Measurements from ENCODE around the gene PARN. TPM values are rescaled to one million over a fixed set of nuclear protein-coding genes. Genes with fewer than 3 reads are reported as not detected.

PARN gene
- polyA plus RNA-seq, 1 experiment: 18.5 TPM

DNA sequence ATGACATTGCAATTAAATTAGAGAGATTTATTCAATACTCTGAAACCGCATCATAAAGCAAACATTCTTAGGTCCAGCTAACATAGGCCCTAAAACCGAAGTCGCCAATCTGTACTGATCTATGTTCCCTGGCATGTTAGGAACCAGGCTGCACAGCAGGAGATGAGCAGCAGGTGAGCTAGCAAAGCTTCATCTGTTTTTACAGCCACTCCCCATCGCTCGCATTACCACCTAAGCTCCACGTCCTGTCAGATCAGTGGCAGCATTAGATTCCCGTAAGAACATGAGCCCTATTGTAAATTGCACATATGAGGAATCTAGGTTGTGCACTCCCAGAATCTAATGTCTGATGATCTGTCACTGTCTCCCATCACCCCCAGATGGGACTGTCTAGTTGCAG is 91.5 kb downstream of the PARN start:
- H3K27me3 ChIP-seq (ENCODE audit: control insufficient read depth, insufficient read depth, low read length): no peaks in the 10 kb centered on the region
- no peak for DNase-seq (ENCODE audit: low read depth)
- H3K36me3 ChIP-seq (ENCODE audit: control insufficient read depth, insufficient read depth, low read length): no peaks in the 10 kb centered on the region; the same call in 1 of the 2 replicates
- TF ChIP-seq, protein P1, sequence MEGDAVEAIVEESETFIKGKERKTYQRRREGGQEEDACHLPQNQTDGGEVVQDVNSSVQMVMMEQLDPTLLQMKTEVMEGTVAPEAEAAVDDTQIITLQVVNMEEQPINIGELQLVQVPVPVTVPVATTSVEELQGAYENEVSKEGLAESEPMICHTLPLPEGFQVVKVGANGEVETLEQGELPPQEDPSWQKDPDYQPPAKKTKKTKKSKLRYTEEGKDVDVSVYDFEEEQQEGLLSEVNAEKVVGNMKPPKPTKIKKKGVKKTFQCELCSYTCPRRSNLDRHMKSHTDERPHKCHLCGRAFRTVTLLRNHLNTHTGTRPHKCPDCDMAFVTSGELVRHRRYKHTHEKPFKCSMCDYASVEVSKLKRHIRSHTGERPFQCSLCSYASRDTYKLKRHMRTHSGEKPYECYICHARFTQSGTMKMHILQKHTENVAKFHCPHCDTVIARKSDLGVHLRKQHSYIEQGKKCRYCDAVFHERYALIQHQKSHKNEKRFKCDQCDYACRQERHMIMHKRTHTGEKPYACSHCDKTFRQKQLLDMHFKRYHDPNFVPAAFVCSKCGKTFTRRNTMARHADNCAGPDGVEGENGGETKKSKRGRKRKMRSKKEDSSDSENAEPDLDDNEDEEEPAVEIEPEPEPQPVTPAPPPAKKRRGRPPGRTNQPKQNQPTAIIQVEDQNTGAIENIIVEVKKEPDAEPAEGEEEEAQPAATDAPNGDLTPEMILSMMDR (IDR thresholded peaks at IDR 0.05; ENCODE audit: insufficient read depth, low read depth, low read length): no peak
- POLR2A ChIA-PET: interaction anchor here (0.7 kb wide), 1 partner anchor 536 kb away, joined by 3 read pairs; no protein-coding TSS in a partner anchor
- CTCF ChIA-PET: interaction anchor here (0.9 kb wide), 1 partner anchor 9 kb away, joined by 3 read pairs; no protein-coding TSS in a partner anchor
- H3K4me3 ChIP-seq (ENCODE audit: low read depth, low read length): no peak overlapping the region

DNA sequence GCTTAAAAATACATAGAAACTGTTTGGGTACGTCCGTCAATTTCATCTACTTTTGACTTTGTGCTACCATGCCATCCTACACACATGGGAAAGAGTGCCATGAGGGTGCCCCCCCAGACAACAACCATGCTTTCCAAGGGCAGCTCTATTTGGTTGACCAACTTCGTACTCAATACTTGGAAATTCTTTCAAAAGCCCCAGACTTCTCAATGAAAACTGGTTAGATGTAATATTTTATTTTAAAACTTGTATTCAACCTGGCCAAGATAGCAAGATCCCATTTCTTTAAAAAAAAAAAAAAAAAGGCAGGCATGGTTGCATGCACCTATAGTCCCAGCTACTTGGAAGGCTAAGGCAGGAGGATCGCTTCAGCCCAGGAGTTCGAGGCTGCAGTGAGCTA is 98.4 kb downstream of the PARN start:
- DNase-seq (ENCODE audit: low read depth): no peak
- H3K27me3 ChIP-seq (ENCODE audit: control insufficient read depth, insufficient read depth, low read length): no peaks in the 10 kb centered on the region
- H3K4me3 ChIP-seq (ENCODE audit: low read depth, low read length): no peak overlapping the region
- CTCF ChIA-PET: no interaction called here
- H3K36me3 ChIP-seq (ENCODE audit: control insufficient read depth, insufficient read depth, low read length): no peaks in the 10 kb centered on the region; the same call in 1 of the 2 replicates
- TF ChIP-seq, protein P1 (IDR thresholded peaks at IDR 0.05; ENCODE audit: insufficient read depth, low read depth, low read length): no peak
- POLR2A ChIA-PET: no interaction called here

DNA sequence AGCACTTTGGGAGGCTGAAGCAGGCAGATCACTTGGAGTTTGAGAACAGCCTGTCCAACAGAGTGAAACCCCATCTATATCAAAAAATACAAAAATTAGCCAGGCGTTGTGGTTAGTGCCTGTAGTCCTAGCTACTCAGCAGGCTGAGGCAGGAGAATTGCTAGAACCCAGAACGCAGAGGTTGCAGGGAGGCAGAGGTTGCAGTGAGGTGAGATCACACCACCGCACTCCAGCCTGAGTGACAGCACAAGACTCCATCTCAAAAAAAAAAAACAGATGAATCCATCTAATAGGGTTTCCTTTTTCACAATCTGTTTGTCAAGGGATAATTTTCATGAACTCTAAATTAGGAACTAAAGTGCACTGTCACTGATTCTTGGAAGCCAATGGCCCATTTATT is 99.0 kb downstream of the PARN start:
- H3K36me3 ChIP-seq (ENCODE audit: control insufficient read depth, insufficient read depth, low read length): no peaks in the 10 kb centered on the region; the same call in 1 of the 2 replicates
- ChIA-PET POLR2A (no interaction called here), CTCF (interaction anchor here (1.3 kb wide), 1 partner anchor 222 kb away, joined by 3 read pairs; no protein-coding TSS in a partner anchor)
- no peaks in the 10 kb centered on the region for H3K27me3 ChIP-seq (ENCODE audit: control insufficient read depth, insufficient read depth, low read length)
- TF ChIP-seq, protein P1 (IDR thresholded peaks at IDR 0.05; ENCODE audit: insufficient read depth, low read depth, low read length): no peak
- no peak for DNase-seq (ENCODE audit: low read depth)
- H3K4me3 ChIP-seq (ENCODE audit: low read depth, low read length): no peak overlapping the region

DNA sequence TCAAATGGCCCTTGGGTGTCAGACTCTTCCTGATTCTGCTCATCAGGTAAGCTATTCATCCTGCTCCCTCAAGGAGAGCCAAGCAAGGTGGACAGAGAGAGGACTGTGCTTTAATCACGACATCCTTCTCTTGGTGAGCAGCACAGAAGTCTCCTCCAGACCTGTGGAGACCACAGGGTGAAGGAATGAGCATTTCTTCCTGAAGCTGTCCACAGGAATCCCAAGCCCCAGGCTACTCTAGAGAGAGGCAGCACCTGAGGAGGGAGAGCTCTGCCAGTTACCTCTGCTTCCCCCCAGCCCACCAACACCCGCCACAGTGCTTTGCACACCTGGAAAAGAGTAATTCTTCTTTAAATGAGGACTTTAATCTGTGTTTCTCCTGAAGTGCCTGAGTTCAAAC is 100.0 kb downstream of the PARN start:
- DNase-seq (ENCODE audit: low read depth): no peak
- ChIA-PET POLR2A (no interaction called here), CTCF (interaction anchor here (0.7 to 4.3 kb wide), 4 partner anchors 8 to 281 kb away, joined by 3 to 24 read pairs (median 3); no protein-coding TSS in a partner anchor)
- no peak overlapping the region for H3K4me3 ChIP-seq (ENCODE audit: low read depth, low read length)
- H3K27me3 ChIP-seq (ENCODE audit: control insufficient read depth, insufficient read depth, low read length): no peaks in the 10 kb centered on the region
- TF ChIP-seq, protein P1 (IDR thresholded peaks at IDR 0.05; ENCODE audit: insufficient read depth, low read depth, low read length): no peak
- no peaks in the 10 kb centered on the region; the same call in 1 of the 2 replicates for H3K36me3 ChIP-seq (ENCODE audit: control insufficient read depth, insufficient read depth, low read length)

DNA sequence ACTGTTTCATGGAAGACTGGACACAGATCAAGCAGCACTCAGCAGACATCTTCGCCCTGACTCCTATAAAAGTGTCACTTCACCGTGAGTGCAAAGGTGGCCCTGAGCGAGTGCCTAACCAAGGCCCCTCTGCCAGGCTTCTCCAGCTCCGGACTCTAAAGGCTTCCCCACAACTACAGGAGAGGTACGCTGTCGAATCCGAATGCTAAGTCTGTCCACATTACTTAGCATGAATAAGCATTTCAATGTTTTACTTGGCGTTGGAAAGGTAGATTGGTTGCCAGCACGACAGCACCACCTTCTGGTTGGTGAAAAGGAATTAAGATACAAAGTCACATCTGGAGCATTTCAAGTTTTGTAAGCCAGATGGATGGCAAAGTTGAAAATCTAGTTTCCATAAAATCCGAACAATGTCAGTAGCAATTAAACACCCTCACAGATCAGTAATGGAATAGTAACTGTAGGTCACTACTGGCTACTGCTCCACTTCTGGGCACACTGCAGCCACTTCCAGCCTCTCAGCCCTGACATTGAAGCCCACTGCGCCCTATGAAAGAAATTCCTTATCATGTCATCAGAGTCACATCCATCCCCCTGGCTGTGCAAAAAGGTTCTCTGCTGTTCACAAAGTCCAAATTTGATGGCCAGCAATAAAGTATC is 100.9 kb downstream of the PARN start:
- DNase-seq (ENCODE audit: low read depth): peak; percentile 53
- TF ChIP-seq, protein P1 (IDR thresholded peaks at IDR 0.05; ENCODE audit: insufficient read depth, low read depth, low read length): peak; percentile 66
- no peaks in the 10 kb centered on the region for H3K27me3 ChIP-seq (ENCODE audit: control insufficient read depth, insufficient read depth, low read length)
- ChIA-PET CTCF (interaction anchor here (0.8 to 4.3 kb wide), 16 partner anchors 8 to 605 kb away, joined by 3 to 24 read pairs (median 4); no protein-coding TSS in a partner anchor), POLR2A (no interaction called here)
- no peaks in the 10 kb centered on the region; the same call in 1 of the 2 replicates for H3K36me3 ChIP-seq (ENCODE audit: control insufficient read depth, insufficient read depth, low read length)
- no peak overlapping the region for H3K4me3 ChIP-seq (ENCODE audit: low read depth, low read length)
